OCI-LY3 (cell line): ENCODE measurements around the gene ZHX3.
"Not testable (repeated sequence)": the region's sequence is repeated elsewhere in the genome, so short reads cannot be mapped to it uniquely, and the experiment has no call there.

ENCODE experiments used
- H2AFZ ChIP-seq: fragments of 200-600, 300-600 bp; shearing (Covaris generic); 2 replicates; pipeline ENCODE4 v1.6.0; 2014; ENCODE audit warnings: antibody characterized with exemption, low read depth, low read length
- H3K27ac ChIP-seq: fragments of 200-600, 300-600 bp; sonication (generic); 2 replicates; pipeline ENCODE4 v1.5.1; 2014; ENCODE audit warnings: mild to moderate bottlenecking, low read length, moderate library complexity, mixed read lengths
- H3K27me3 ChIP-seq: fragments of 200-600, 300-600 bp; sonication (generic); 2 replicates; pipeline ENCODE4 v1.6.1; 2014; ENCODE audit warnings: low read depth, low read length, mixed read lengths
- H3K36me3 ChIP-seq: fragments of 200-600, 300-600 bp; sonication (generic); replicated peaks from 2 replicates; pipeline ENCODE3; 2014; ENCODE audit warnings: low read depth, low read length, mixed read lengths
- H3K4me1 ChIP-seq: fragments of 300-600, 200-600 bp; sonication (generic); 2 replicates; pipeline ENCODE4 v1.6.1; 2014; ENCODE audit warnings: low read length, mixed read lengths
- H3K4me2 ChIP-seq: fragments of 200-600, 300-600 bp; sonication (generic); 2 replicates; pipeline ENCODE4 v1.6.1; 2014; ENCODE audit warnings: low read length, mixed read lengths
- H3K4me3 ChIP-seq: fragments of 300-600, 200-600 bp; sonication (generic); 2 replicates; pipeline ENCODE4 v1.5.1; 2014; ENCODE audit warnings: antibody characterized with exemption, mild to moderate bottlenecking, low read length, moderate library complexity
- H3K79me2 ChIP-seq: fragments of 300-600, 200-600 bp; shearing (Covaris generic); 2 replicates; pipeline ENCODE4 v1.6.1; 2014; ENCODE audit warnings: mild to moderate bottlenecking, low read length, mixed read lengths
- H3K9ac ChIP-seq: fragments of 300-600, 200-600 bp; shearing (Covaris generic); 2 replicates; pipeline ENCODE4 v1.6.0; 2014; ENCODE audit warnings: mild to moderate bottlenecking, low read length, moderate library complexity
- H3K9me3 ChIP-seq: fragments of 200-600, 300-600 bp; shearing (Covaris generic); 2 replicates; pipeline ENCODE4 v1.6.1; 2014; ENCODE audit warnings: low read length, mixed read lengths; ENCODE audit not compliant: insufficient read depth
- H4K20me1 ChIP-seq: fragments of 200-600, 300-600 bp; sonication (generic); 2 replicates; pipeline ENCODE4 v1.6.1; 2016; ENCODE audit warnings: low read length, mixed read lengths; ENCODE audit not compliant: insufficient read depth
- EZH2phosphoT487 ChIP-seq: fragments of 200-600 bp; shearing (Covaris generic); IDR thresholded peaks from 2 replicates; pipeline ENCODE4 v1.6.1; 2018; ENCODE audit warnings: antibody characterized with exemption, mixed run types, low read depth
- TF ChIP-seq, protein P1 (sequence below): fragments of 200-600, 300-600 bp; sonication (generic); IDR thresholded peaks from 2 replicates; pipeline ENCODE4 v1.5.1; 2014; ENCODE audit warnings: antibody characterized with exemption, low read length, low read depth

The ZHX3 gene

DNA sequence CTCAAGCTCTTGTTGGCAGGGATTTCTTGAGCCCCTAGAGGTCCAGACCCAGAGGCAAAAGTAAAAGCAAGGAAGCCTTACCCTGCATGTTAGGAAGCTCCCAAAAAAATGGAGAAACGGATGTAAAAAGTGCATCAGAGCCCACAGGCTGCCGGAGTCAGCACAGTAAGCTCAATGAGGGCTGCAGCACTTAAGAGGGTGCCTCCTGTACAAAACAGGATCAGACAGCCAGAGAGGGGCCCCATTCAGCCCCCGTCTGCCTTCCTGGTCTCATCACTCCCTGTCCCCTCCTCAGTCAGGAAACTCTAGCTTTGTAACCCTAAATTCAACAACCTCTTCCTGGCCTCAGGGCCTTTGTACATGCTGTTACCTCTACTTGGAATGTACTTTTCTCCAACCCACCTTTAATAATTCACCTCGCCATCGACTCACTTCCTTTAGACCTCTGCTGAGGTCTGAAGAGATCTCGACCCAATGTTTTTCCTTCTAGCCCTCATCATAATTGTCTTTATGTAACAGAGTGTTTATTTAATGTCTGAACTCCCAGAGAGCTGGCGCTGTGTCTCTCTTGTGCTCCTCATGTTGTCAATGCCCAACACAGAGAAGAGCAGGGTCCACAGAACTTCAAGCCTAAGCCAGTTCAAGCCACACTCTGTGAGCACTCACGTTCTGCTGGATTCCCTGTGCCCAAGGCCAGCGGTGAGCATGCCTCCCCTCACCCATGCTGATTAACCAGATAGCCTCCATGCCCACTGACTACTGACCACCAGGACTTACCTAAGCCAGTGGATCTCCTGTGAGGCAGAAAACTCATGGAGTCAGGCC lies 183.0 kb downstream of the ZHX3 start:
- H3K36me3 ChIP-seq = peaks cover 6% of the 10 kb centered on the region
- peak overlapping the region; percentile 37; the same call in 1 of the 2 replicates for H2AFZ ChIP-seq
- no peak for TF ChIP-seq EZH2phosphoT487
- TF ChIP-seq, protein P1, sequence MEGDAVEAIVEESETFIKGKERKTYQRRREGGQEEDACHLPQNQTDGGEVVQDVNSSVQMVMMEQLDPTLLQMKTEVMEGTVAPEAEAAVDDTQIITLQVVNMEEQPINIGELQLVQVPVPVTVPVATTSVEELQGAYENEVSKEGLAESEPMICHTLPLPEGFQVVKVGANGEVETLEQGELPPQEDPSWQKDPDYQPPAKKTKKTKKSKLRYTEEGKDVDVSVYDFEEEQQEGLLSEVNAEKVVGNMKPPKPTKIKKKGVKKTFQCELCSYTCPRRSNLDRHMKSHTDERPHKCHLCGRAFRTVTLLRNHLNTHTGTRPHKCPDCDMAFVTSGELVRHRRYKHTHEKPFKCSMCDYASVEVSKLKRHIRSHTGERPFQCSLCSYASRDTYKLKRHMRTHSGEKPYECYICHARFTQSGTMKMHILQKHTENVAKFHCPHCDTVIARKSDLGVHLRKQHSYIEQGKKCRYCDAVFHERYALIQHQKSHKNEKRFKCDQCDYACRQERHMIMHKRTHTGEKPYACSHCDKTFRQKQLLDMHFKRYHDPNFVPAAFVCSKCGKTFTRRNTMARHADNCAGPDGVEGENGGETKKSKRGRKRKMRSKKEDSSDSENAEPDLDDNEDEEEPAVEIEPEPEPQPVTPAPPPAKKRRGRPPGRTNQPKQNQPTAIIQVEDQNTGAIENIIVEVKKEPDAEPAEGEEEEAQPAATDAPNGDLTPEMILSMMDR = no peak
- no peak overlapping the region for H3K27ac ChIP-seq
- no peak overlapping the region for H3K4me3 ChIP-seq
- H3K79me2 ChIP-seq = peaks cover 22% of the 10 kb centered on the region
- H3K9me3 ChIP-seq = no peaks in the 10 kb centered on the region
- peaks cover 54% of the 10 kb centered on the region for H3K4me1 ChIP-seq
- H4K20me1 ChIP-seq = peaks cover 14% of the 10 kb centered on the region
- H3K4me2 ChIP-seq = peak overlapping the region; percentile 33
- H3K9ac ChIP-seq = no peak overlapping the region
- no peaks in the 10 kb centered on the region for H3K27me3 ChIP-seq

DNA sequence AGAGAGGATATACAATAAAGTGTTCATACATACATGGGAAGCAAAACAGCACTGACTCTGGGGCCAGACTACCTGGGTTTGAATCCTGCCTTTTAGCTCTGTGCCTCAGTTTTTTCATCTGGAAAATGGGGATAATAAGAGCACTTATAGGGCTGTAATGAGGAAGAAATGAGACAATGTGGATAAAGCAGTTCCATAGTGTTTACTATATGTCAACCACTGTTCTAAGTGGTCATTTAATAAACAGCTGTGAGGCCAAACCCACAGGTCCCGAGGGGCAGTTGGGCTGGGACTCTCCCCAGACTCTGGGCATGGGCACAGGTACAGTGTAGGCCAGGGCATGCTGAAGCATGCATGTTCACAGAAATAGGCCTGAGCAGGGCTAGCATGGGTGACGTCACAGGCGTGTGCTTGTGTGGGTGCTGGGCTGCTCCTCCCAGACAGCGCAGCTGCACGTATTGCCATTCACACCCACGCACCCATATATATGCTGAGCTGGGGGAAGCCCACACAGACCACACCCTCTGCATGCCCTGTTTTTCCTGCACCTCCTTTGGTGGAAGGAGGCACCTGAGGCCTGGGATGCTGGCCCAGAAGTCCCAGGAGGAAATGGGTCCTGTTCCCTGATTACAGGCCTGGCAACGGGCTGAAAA lies 183.7 kb downstream of the ZHX3 start:
- Histone ChIP-seq H3K79me2 (peaks cover 15% of the 10 kb centered on the region), H3K9ac (no peak overlapping the region), H3K4me1 (peaks cover 47% of the 10 kb centered on the region), H3K4me3 (no peak overlapping the region), H3K36me3 (peaks cover 6% of the 10 kb centered on the region), H3K27me3 (no peaks in the 10 kb centered on the region), H3K9me3 (no peaks in the 10 kb centered on the region), H4K20me1 (peaks cover 7% of the 10 kb centered on the region; the same call in 1 of the 2 replicates), H3K27ac (no peak overlapping the region), H3K4me2 (peak overlapping the region; percentile 33), H2AFZ (peak overlapping the region; percentile 37; the same call in 1 of the 2 replicates)
- TF ChIP-seq EZH2phosphoT487 = no peak
- TF ChIP-seq, protein P1 = no peak

DNA sequence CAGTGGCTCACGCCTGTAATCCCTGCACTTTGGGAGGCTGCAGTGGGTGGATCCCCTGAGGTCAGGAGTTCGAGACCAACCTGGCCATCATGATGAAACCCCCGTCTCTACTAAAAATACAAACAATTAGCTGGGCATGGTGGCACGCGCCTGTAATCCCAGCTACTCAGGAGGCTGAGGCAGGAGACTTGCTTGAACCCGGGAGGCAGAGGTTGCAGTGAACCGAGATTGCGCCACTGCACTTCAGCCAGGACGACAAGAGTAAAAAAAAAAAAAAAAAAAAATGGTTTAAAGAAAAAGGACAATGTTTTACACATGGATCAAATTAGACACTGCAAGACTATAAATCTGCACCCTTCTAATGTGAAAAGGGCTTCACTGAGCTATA lies 185.1 kb downstream of the ZHX3 start:
- not testable (repeated sequence) for H3K4me2 ChIP-seq, H2AFZ ChIP-seq, H3K9ac ChIP-seq, H3K27me3 ChIP-seq, H3K9me3 ChIP-seq, H3K36me3 ChIP-seq, H3K4me3 ChIP-seq, H4K20me1 ChIP-seq, H3K79me2 ChIP-seq, H3K27ac ChIP-seq
- H3K4me1 ChIP-seq = peaks cover 40% of the 10 kb centered on the region

DNA sequence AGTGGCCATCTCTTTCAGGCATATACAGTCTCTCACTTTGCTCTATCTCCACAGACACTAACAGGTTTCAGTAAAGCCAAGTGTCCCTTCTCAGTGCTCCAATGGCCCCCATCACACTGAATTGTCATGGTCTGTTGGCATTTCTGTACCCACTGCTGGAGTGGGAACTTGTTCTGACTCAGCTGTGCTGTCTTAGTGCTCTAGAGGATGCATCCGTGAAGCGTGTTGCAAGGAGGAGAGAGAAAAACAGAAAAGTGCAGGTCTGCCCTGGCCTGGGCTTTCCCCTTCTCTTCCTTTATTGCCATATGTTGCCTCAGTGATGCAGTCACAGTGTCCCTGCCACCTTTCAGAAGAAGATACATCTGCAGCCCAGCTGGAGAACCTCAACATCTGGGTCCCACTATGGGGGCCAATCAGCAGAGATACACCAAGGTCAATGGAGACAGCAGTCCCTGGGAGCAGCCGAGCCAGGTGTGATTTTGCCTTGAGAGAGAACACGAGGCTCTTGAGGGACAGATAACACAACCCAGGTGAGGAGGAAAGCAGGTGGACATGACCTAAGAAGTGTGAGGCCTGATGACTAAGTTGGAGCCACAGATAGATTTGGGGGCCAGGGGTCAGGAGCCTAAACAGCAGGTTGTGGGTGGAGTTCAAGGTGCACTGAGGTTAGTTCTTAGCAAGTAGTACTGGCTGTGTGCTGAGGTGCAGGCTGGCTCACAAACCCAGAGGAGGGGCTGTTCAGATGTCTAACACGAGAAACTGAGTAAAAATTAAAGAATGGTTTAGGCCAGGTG lies 185.7 kb downstream of the ZHX3 start:
- Histone ChIP-seq H3K4me3 (no peak overlapping the region), H3K79me2 (no peaks in the 10 kb centered on the region), H3K27ac (peak overlapping the region; percentile 45), H3K9me3 (no peaks in the 10 kb centered on the region), H4K20me1 (no peaks in the 10 kb centered on the region), H3K27me3 (no peaks in the 10 kb centered on the region), H3K9ac (no peak overlapping the region), H3K36me3 (peaks cover 14% of the 10 kb centered on the region), H3K4me2 (peak overlapping the region; percentile 16; the same call in 1 of the 2 replicates), H3K4me1 (peaks cover 40% of the 10 kb centered on the region), H2AFZ (no peak overlapping the region)
- TF ChIP-seq, protein P1 = no peak
- no peak for TF ChIP-seq EZH2phosphoT487
